ENCODE measurements around the gene RANBP10. TPM values are rescaled to one million over a fixed set of nuclear protein-coding genes. Genes with fewer than 3 reads are reported as not detected.

Gene RANBP10
- total and polyA plus RNA-seq, 2 experiments from 2014 or later: 9.0 to 13.6 TPM

- Histone ChIP-seq H4K20me1 (replicated peaks; ENCODE audit: insufficient read depth) (peaks cover 14% of the 10 kb centered on the region; the same call in 1 of the 2 replicates), H3K4me2 (no peak overlapping the region), H3K4me1 (ENCODE audit: insufficient read depth) (peaks cover 8% of the 10 kb centered on the region), H2AFZ (no peak overlapping the region), H3F3A (replicated peaks; ENCODE audit: low read depth) (peaks cover 6% of the 10 kb centered on the region; the same call in 1 of the 2 replicates), H3K27me3 (ENCODE audit: insufficient read depth) (no peaks in the 10 kb centered on the region), H3K9me2 (ENCODE audit: insufficient read depth) (no peaks in the 10 kb centered on the region), H3K36me3 (ENCODE audit: insufficient read depth) (peaks cover 7% of the 10 kb centered on the region; the same call in 1 of the 2 replicates), H3K4me3 (no peak overlapping the region), H3K27ac (ENCODE audit: low read depth) (no peak overlapping the region), H3K79me2 (replicated peaks; ENCODE audit: insufficient read depth) (peaks cover 49% of the 10 kb centered on the region)
- H3K4me1 Mint-ChIP-seq: peaks cover 9% of the 10 kb centered on the region
- H3K36me3 Mint-ChIP-seq (ENCODE audit: low read depth): peaks cover 40% of the 10 kb centered on the region
- TF ChIP-seq CREB1 (CRISPR knock-in tag; IDR thresholded peaks at IDR 0.05; ENCODE audit: low read depth): no peak
- no peak for TF ChIP-seq STAT1 (IDR thresholded peaks at IDR 0.05; ENCODE audit: unreplicated experiment)
- no peak for TF ChIP-seq ETS1 (IDR thresholded peaks at IDR 0.05)
- TF ChIP-seq EZH2phosphoT487 (IDR thresholded peaks at IDR 0.05; ENCODE audit: unreplicated experiment): no peak
- TF ChIP-seq ZNF462 (CRISPR knock-in tag; IDR thresholded peaks at IDR 0.05): no peak
- no peak for TF ChIP-seq NANOG (IDR thresholded peaks at IDR 0.05; ENCODE audit: borderline replicate concordance)
- no peak for TF ChIP-seq ZNF114 (CRISPR knock-in tag; IDR thresholded peaks at IDR 0.05)
- TF ChIP-seq JUNB (IDR thresholded peaks at IDR 0.05; ENCODE audit: unreplicated experiment): no peak
- TF ChIP-seq ZNF331 (CRISPR knock-in tag; IDR thresholded peaks at IDR 0.05; ENCODE audit: low read depth): no peak
- no peak for TF ChIP-seq CTCF (conservative IDR thresholded peaks at IDR 0.05; ENCODE audit: low read depth in 2 of 2)
- TF ChIP-seq EZH2 (IDR thresholded peaks at IDR 0.05; ENCODE audit: low read depth, unreplicated experiment): no peak
- no peak overlapping the region for H3K4me3 Mint-ChIP-seq
- ATAC-seq (no peak), DNase-seq (ENCODE audit: low spot score) (no peak)
- H3K9me3 Mint-ChIP-seq: no peaks in the 10 kb centered on the region; the same call in 2 of the 3 replicates
- H3K27me3 Mint-ChIP-seq (ENCODE audit: insufficient read depth, low read depth, poor library complexity): no peaks in the 10 kb centered on the region
- no peak overlapping the region for H3K27ac Mint-ChIP-seq
Measured at GRCh38 chr16:67803894-67804293, 2.5 kb downstream of the RANBP10 start.
